GM23338 (cell line): ENCODE data around the gene THBS1. TPM values are rescaled to one million over a fixed set of nuclear protein-coding genes. Genes with fewer than 3 reads are reported as not detected.

Experiments
- ATAC-seq: fragments of 200-7000 bp; cut with Tn5 transposase; 3 replicates; pipeline ENCODE4 v1.9.1; 2020
- DNase-seq: peaks from one replicate; pipeline ENCODE4 v3.0.0-alpha.2; 2015; ENCODE audit warnings: low spot score
- H2AFZ ChIP-seq: fragments of 200-600 bp; sonication (generic); 2 replicates; pipeline ENCODE4 v1.8.0; 2016; ENCODE audit warnings: antibody characterized with exemption, mild to moderate bottlenecking, moderate library complexity
- H3F3A ChIP-seq: fragments of 200-600 bp; sonication (generic); replicated peaks from 2 replicates; pipeline ENCODE4 v1.8.0; 2017; ENCODE audit warnings: antibody characterized with exemption, mixed run types, low read depth
- H3K27ac ChIP-seq: fragments of 200-600 bp; sonication (generic); 2 replicates; pipeline ENCODE4 v1.6.1; 2016; ENCODE audit warnings: low read depth
- H3K27me3 ChIP-seq: fragments of 200-600 bp; sonication (generic); 2 replicates; pipeline ENCODE4 v1.8.0; 2016; ENCODE audit warnings: mild to moderate bottlenecking, mixed run types, moderate library complexity; ENCODE audit not compliant: insufficient read depth
- H3K36me3 ChIP-seq: fragments of 200-600 bp; sonication (generic); 2 replicates; pipeline ENCODE4 v1.8.0; 2016; ENCODE audit warnings: mild to moderate bottlenecking; ENCODE audit not compliant: insufficient read depth
- H3K4me1 ChIP-seq: fragments of 200-600 bp; sonication (generic); 2 replicates; pipeline ENCODE4 v1.8.0; 2016; ENCODE audit warnings: mild to moderate bottlenecking, moderate library complexity; ENCODE audit not compliant: insufficient read depth
- H3K4me2 ChIP-seq: fragments of 200-600 bp; sonication (generic); 2 replicates; pipeline ENCODE4 v1.7.1; 2017; ENCODE audit warnings: mixed run types
- H3K4me3 ChIP-seq: fragments of 200-600 bp; sonication (generic); 2 replicates; pipeline ENCODE4 v1.6.1; 2016; ENCODE audit warnings: mixed run types
- H3K79me2 ChIP-seq: fragments of 200-600 bp; sonication (generic); replicated peaks from 2 replicates; pipeline ENCODE4 v1.8.0; 2017; ENCODE audit warnings: mild to moderate bottlenecking; ENCODE audit not compliant: insufficient read depth
- H3K9me2 ChIP-seq: fragments of 200-600 bp; sonication (generic); 2 replicates; pipeline ENCODE4 v1.8.0; 2017; ENCODE audit not compliant: insufficient read depth
- H4K20me1 ChIP-seq: fragments of 200-600 bp; sonication (generic); replicated peaks from 2 replicates; pipeline ENCODE4 v1.8.0; 2017; ENCODE audit warnings: mild to moderate bottlenecking; ENCODE audit not compliant: insufficient read depth
- H3K27ac Mint-ChIP-seq: 2 replicates; pipeline ENCODE4 v1.8.0; 2020; ENCODE audit warnings: inconsistent platforms, mild to moderate bottlenecking, moderate library complexity, mixed read lengths
- H3K27me3 Mint-ChIP-seq: 3 replicates; pipeline ENCODE4 v1.8.0; 2022; ENCODE audit warnings: low read depth, mild to moderate bottlenecking, moderate library complexity, mixed read lengths, inconsistent platforms; ENCODE audit not compliant: insufficient read depth, poor library complexity
- H3K36me3 Mint-ChIP-seq: 3 replicates; pipeline ENCODE4 v1.8.0; 2021; ENCODE audit warnings: low read depth, mild to moderate bottlenecking, inconsistent platforms, moderate library complexity, mixed read lengths
- H3K4me1 Mint-ChIP-seq: 3 replicates; pipeline ENCODE4 v1.8.0; 2020; ENCODE audit warnings: mild to moderate bottlenecking, inconsistent platforms, mixed read lengths
- H3K4me3 Mint-ChIP-seq: 3 replicates; pipeline ENCODE4 v1.8.0; 2021; ENCODE audit warnings: moderate library complexity, mild to moderate bottlenecking, inconsistent platforms, mixed read lengths
- H3K9me3 Mint-ChIP-seq: 3 replicates; pipeline ENCODE4 v1.8.0; 2020; ENCODE audit warnings: moderate library complexity, mild to moderate bottlenecking, inconsistent platforms, mixed read lengths
- EZH2phosphoT487 ChIP-seq: fragments of 200-600 bp; sonication (generic); IDR thresholded peaks from one replicate; pipeline ENCODE4 v1.8.1; 2018; ENCODE audit warnings: antibody characterized with exemption; ENCODE audit not compliant: unreplicated experiment
- NANOG ChIP-seq: IDR thresholded peaks from 2 replicates; pipeline ENCODE4 v1.6.1; 2016; ENCODE audit warnings: antibody characterized with exemption, borderline replicate concordance
- POLR2AphosphoS5 ChIP-seq: IDR thresholded peaks from 2 replicates; pipeline ENCODE4 v1.6.1; 2016; ENCODE audit warnings: antibody characterized with exemption, low read depth
- ZNF114 ChIP-seq: fragments of 250-450 bp; sonication (Bioruptor Pico); IDR thresholded peaks from 2 replicates; pipeline ENCODE4 v1.5.0; 2020; ENCODE audit warnings: mild to moderate bottlenecking, moderate library complexity
- polyA plus RNA-seq: library from polyadenylated mRNA; unstranded; fragments of >200 nt; fragmentation: Nextera tagmentation; extraction: Ambion mirVana; gene quantifications from 2 replicates; pipeline ENCODE4 v1.2.1, GENCODE V29; 2016
- total RNA-seq: library from RNA; depleted of rRNA; stranded (reverse); fragments of >200 nt; shearing (Covaris generic); gene quantifications from 2 replicates; pipeline ENCODE4 v1.2.3, GENCODE V29; 2014
- TF ChIP-seq, protein P1 (sequence below), 2 experiments: fragments of 200-600 bp in 1 of 2; sonication (generic) in 1 of 2; conservative IDR thresholded peaks; 2 replicates each; pipeline versions ENCODE4 v1.5.1 to v1.6.1; 2016 to 2017; ENCODE audit warnings: antibody characterized with exemption in 2 of 2, low read depth in 2 of 2, mild to moderate bottlenecking in 2 of 2, moderate library complexity in 1 of 2
- TF ChIP-seq, protein P2 (sequence below): fragments of 250-450 bp; sonication (Bioruptor Pico); IDR thresholded peaks from 2 replicates; pipeline ENCODE4 v1.5.0; 2020; ENCODE audit warnings: mild to moderate bottlenecking, moderate library complexity

THBS1 gene
- total and polyA plus RNA-seq, 2 experiments from 2014 or later, result 21.7 to 81.9 TPM

GRCh38 chr15:39596358-39597051 lies 15.6 kb downstream of the THBS1 start:
- Histone ChIP-seq H3K79me2 (no peaks in the 10 kb centered on the region), H3K4me2 (no peak overlapping the region), H2AFZ (no peak overlapping the region), H3K9me2 (no peaks in the 10 kb centered on the region), H3K4me3 (no peak overlapping the region), H3K27ac (peak overlapping the region; percentile 12; the same call in 1 of the 2 replicates), H3F3A (no peaks in the 10 kb centered on the region), H3K4me1 (no peaks in the 10 kb centered on the region), H3K36me3 (peaks cover 51% of the 10 kb centered on the region), H4K20me1 (no peaks in the 10 kb centered on the region), H3K27me3 (no peaks in the 10 kb centered on the region)
- DNase-seq (no peak), ATAC-seq (no peak)
- H3K9me3 Mint-ChIP-seq, result no peaks in the 10 kb centered on the region
- no peaks in the 10 kb centered on the region for H3K27me3 Mint-ChIP-seq
- H3K36me3 Mint-ChIP-seq, result peaks cover 47% of the 10 kb centered on the region
- H3K4me1 Mint-ChIP-seq, result peaks cover 11% of the 10 kb centered on the region; the same call in 2 of the 3 replicates
- TF ChIP-seq, protein P1, sequence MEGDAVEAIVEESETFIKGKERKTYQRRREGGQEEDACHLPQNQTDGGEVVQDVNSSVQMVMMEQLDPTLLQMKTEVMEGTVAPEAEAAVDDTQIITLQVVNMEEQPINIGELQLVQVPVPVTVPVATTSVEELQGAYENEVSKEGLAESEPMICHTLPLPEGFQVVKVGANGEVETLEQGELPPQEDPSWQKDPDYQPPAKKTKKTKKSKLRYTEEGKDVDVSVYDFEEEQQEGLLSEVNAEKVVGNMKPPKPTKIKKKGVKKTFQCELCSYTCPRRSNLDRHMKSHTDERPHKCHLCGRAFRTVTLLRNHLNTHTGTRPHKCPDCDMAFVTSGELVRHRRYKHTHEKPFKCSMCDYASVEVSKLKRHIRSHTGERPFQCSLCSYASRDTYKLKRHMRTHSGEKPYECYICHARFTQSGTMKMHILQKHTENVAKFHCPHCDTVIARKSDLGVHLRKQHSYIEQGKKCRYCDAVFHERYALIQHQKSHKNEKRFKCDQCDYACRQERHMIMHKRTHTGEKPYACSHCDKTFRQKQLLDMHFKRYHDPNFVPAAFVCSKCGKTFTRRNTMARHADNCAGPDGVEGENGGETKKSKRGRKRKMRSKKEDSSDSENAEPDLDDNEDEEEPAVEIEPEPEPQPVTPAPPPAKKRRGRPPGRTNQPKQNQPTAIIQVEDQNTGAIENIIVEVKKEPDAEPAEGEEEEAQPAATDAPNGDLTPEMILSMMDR (conservative IDR thresholded peaks at IDR 0.05; ENCODE audit: low read depth in 2 of 2), result no peak
- TF ChIP-seq ZNF114 (no peak), NANOG (no peak), POLR2AphosphoS5 (no peak), EZH2phosphoT487 (no peak)
- TF ChIP-seq, protein P2, sequence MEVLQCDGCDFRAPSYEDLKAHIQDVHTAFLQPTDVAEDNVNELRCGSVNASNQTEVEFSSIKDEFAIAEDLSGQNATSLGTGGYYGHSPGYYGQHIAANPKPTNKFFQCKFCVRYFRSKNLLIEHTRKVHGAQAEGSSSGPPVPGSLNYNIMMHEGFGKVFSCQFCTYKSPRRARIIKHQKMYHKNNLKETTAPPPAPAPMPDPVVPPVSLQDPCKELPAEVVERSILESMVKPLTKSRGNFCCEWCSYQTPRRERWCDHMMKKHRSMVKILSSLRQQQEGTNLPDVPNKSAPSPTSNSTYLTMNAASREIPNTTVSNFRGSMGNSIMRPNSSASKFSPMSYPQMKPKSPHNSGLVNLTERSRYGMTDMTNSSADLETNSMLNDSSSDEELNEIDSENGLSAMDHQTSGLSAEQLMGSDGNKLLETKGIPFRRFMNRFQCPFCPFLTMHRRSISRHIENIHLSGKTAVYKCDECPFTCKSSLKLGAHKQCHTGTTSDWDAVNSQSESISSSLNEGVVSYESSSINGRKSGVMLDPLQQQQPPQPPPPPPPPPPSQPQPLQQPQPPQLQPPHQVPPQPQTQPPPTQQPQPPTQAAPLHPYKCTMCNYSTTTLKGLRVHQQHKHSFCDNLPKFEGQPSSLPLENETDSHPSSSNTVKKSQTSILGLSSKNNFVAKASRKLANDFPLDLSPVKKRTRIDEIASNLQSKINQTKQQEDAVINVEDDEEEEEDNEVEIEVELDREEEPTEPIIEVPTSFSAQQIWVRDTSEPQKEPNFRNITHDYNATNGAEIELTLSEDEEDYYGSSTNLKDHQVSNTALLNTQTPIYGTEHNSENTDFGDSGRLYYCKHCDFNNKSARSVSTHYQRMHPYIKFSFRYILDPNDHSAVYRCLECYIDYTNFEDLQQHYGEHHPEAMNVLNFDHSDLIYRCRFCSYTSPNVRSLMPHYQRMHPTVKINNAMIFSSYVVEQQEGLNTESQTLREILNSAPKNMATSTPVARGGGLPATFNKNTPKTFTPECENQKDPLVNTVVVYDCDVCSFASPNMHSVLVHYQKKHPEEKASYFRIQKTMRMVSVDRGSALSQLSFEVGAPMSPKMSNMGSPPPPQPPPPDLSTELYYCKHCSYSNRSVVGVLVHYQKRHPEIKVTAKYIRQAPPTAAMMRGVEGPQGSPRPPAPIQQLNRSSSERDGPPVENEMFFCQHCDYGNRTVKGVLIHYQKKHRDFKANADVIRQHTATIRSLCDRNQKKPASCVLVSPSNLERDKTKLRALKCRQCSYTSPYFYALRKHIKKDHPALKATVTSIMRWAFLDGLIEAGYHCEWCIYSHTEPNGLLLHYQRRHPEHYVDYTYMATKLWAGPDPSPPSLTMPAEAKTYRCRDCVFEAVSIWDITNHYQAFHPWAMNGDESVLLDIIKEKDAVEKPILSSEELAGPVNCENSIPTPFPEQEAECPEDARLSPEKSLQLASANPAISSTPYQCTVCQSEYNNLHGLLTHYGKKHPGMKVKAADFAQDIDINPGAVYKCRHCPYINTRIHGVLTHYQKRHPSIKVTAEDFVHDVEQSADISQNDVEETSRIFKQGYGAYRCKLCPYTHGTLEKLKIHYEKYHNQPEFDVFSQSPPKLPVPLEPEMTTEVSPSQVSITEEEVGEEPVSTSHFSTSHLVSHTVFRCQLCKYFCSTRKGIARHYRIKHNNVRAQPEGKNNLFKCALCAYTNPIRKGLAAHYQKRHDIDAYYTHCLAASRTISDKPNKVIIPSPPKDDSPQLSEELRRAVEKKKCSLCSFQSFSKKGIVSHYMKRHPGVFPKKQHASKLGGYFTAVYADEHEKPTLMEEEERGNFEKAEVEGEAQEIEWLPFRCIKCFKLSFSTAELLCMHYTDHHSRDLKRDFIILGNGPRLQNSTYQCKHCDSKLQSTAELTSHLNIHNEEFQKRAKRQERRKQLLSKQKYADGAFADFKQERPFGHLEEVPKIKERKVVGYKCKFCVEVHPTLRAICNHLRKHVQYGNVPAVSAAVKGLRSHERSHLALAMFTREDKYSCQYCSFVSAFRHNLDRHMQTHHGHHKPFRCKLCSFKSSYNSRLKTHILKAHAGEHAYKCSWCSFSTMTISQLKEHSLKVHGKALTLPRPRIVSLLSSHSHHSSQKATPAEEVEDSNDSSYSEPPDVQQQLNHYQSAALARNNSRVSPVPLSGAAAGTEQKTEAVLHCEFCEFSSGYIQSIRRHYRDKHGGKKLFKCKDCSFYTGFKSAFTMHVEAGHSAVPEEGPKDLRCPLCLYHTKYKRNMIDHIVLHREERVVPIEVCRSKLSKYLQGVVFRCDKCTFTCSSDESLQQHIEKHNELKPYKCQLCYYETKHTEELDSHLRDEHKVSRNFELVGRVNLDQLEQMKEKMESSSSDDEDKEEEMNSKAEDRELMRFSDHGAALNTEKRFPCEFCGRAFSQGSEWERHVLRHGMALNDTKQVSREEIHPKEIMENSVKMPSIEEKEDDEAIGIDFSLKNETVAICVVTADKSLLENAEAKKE (CRISPR knock-in tag), result no peak
- no peak overlapping the region for H3K4me3 Mint-ChIP-seq
- no peak overlapping the region for H3K27ac Mint-ChIP-seq
